ENCODE results near the gene FHAD1. TPM values are rescaled to one million over a fixed set of nuclear protein-coding genes. Genes with fewer than 3 reads are reported as not detected.

Gene FHAD1
- total RNA-seq, 2 experiments from 2014 or later: not detected

GRCh38 chr1:15393475-15394257 lies 146.6 kb downstream of the FHAD1 start:
- Mint-ChIP-seq H3K9me3 (peaks cover 2% of the 10 kb centered on the region), H3K27ac (no peak overlapping the region), H3K27me3 (peaks cover 8% of the 10 kb centered on the region), H3K36me3 (ENCODE audit: low read depth) (no peaks in the 10 kb centered on the region), H3K4me1 (no peaks in the 10 kb centered on the region), H3K4me3 (no peak overlapping the region)
- no peak for DNase-seq
- CTCF ChIA-PET: interaction anchor here (1.4 kb wide), 1 partner anchor 14 kb away, joined by 3 read pairs; no protein-coding TSS in a partner anchor
- POLR2A ChIA-PET: no interaction called here

DNA sequence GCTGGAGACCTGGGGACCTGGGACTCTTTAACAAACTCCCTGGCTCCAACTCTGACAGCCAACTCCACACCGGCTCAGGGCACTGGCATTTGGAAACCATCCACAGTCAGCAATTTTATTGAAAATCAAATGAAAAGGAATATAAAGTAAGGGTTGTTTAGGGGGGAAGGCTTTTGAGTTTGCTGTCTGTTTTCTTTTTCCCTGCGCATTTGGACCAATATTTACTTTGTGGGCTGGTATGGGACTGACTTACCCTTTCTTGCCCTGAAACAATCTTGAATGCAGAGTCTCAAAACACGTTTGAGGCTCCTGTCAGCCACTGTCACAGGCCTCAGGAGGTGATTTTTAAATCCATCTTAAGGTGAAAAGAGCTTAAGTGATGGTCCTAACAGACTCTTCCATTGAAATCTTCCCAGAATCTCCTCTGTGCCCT lies 147.3 kb downstream of the FHAD1 start:
- DNase-seq: no peak
- no peak overlapping the region for H3K4me3 Mint-ChIP-seq
- H3K4me1 Mint-ChIP-seq: no peaks in the 10 kb centered on the region
- H3K27me3 Mint-ChIP-seq: peaks cover 8% of the 10 kb centered on the region
- ChIA-PET POLR2A (no interaction called here), CTCF (interaction anchor here (0.9 to 1.4 kb wide), 2 partner anchors 11 to 14 kb away, joined by 3 read pairs; no protein-coding TSS in a partner anchor)
- H3K36me3 Mint-ChIP-seq (ENCODE audit: low read depth): no peaks in the 10 kb centered on the region
- H3K9me3 Mint-ChIP-seq: peaks cover 2% of the 10 kb centered on the region
- no peak overlapping the region for H3K27ac Mint-ChIP-seq

DNA sequence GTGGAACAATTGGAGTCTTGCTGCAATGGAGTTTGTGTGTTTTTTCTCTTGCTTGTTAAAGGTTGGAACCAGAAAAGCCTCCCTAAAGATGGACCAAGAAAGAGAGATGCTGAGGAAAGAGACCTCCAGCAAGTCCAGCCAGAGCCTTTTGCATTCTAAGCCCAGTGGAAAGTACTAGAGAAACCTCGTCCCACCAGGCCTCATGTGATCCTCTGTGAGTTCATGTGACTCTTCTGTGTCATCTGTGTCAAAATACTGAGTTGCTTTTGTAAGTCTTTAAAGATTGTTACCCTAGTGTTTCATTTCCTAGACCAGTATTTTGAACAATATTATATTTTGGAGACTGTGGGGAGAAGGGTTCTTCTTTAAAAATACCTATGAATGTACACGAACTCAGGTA lies 150.2 kb downstream of the FHAD1 start:
- DNase-seq: no peak
- no peaks in the 10 kb centered on the region for H3K36me3 Mint-ChIP-seq (ENCODE audit: low read depth)
- H3K27me3 Mint-ChIP-seq: no peaks in the 10 kb centered on the region
- CTCF ChIA-PET: interaction anchor here (1.0 kb wide), 1 partner anchor 13 kb away, joined by 3 read pairs; the partner anchor contains the start of gene EFHD2
- H3K4me3 Mint-ChIP-seq: no peak overlapping the region
- H3K4me1 Mint-ChIP-seq: no peaks in the 10 kb centered on the region
- no peak overlapping the region for H3K27ac Mint-ChIP-seq
- POLR2A ChIA-PET: no interaction called here
- H3K9me3 Mint-ChIP-seq: peaks cover 6% of the 10 kb centered on the region

- H3K27me3 Mint-ChIP-seq: no peaks in the 10 kb centered on the region
Observed at GRCh38 chr1:15399710-15400109, 152.7 kb downstream of the FHAD1 start.

GRCh38 chr1:15400627-15401026 lies 153.6 kb downstream of the FHAD1 start:
- peaks cover 6% of the 10 kb centered on the region for H3K9me3 Mint-ChIP-seq
- DNase-seq: no peak
- H3K4me3 Mint-ChIP-seq: no peak overlapping the region
- peaks cover 2% of the 10 kb centered on the region for H3K27me3 Mint-ChIP-seq
- no peaks in the 10 kb centered on the region for H3K4me1 Mint-ChIP-seq
- H3K27ac Mint-ChIP-seq: no peak overlapping the region
- POLR2A ChIA-PET: no interaction called here
- H3K36me3 Mint-ChIP-seq (ENCODE audit: low read depth): no peaks in the 10 kb centered on the region
- CTCF ChIA-PET: no interaction called here

More at GRCh38 chr1:15399710-15400109, 152.7 kb downstream of the FHAD1 start:
- no peak overlapping the region for H3K4me3 Mint-ChIP-seq
- H3K9me3 Mint-ChIP-seq: peaks cover 6% of the 10 kb centered on the region
- H3K4me1 Mint-ChIP-seq: no peaks in the 10 kb centered on the region
- CTCF ChIA-PET: interaction anchor here (0.8 to 1.2 kb wide), 3 partner anchors 19 to 49 kb away, joined by 3 to 4 read pairs (median 3); no protein-coding TSS in a partner anchor
- H3K27ac Mint-ChIP-seq: no peak overlapping the region
- DNase-seq: no peak
- H3K36me3 Mint-ChIP-seq (ENCODE audit: low read depth): no peaks in the 10 kb centered on the region
- POLR2A ChIA-PET: interaction anchor here (0.6 kb wide), 1 partner anchor 108 kb away, joined by 3 read pairs; no protein-coding TSS in a partner anchor

DNA sequence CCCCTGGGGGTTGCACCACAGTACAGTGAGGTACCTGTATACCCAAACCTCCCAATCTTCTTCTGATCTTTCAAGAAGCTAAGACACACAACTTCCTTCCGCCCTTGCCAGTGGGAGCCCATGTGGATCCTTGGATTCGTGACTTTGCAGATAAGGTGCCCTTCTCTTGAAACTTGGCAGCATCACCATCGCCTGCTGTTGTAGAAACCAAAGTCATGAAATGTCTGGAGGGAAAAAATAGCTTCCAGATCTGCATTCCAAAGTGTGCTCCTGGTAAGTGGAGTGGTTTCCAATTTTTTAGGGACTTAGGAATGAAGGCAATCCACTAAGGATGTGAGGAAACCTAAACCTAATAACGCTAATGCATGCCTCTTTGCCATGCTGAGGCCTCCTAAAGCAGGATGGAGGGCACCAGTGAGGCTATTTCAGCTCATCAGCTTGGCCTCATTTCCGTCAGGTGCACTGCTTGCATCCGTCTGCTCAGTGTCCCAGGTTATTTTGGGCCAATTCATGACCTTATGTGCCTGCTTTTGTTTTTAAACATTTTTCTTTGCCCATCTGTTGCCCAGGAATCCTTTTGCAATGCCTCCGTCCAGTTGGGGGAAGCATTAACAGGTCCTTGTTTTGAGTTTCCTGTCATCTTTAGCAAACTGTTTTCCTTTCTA lies 154.5 kb downstream of the FHAD1 start:
- H3K4me3 Mint-ChIP-seq: no peak overlapping the region
- peaks cover 6% of the 10 kb centered on the region for H3K9me3 Mint-ChIP-seq
- CTCF ChIA-PET: interaction anchor here (0.6 to 1.2 kb wide), 2 partner anchors 10 to 80 kb away, joined by 3 to 5 read pairs; no protein-coding TSS in a partner anchor
- H3K27ac Mint-ChIP-seq: no peak overlapping the region
- H3K27me3 Mint-ChIP-seq: peaks cover 7% of the 10 kb centered on the region
- no peaks in the 10 kb centered on the region for H3K4me1 Mint-ChIP-seq
- H3K36me3 Mint-ChIP-seq (ENCODE audit: low read depth): no peaks in the 10 kb centered on the region
- POLR2A ChIA-PET: no interaction called here
- no peak for DNase-seq

DNA sequence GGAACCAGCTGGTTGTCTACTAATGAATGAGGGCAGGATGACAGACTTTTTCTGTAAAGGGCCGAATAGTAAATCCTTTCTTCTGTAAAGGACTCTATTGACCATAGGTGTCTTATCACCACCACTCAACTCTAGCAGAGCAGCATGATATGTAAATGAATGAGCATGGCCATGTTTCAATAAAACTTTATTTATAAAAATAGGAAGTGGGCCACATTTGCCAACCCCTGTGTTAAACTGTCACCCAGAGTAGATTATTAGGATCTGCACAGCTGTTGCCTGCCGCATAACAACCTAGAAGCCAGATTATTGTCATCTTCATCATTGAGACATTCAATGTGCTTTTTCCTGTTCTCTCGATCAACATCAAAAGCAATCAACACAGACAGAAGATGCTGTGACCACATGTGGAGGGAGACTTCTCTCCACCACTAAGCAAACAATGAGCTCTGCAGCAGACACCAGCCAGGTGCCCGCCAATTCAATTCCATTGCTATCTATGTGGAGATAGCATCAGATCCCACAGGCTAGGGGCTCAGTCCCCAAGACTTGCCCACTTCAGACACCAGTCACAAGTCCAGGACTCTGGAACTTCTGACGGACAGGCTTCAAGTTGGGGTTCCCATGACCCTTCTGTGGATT lies 155.9 kb downstream of the FHAD1 start:
- Mint-ChIP-seq H3K4me1 (no peaks in the 10 kb centered on the region), H3K36me3 (ENCODE audit: low read depth) (no peaks in the 10 kb centered on the region), H3K27ac (no peak overlapping the region), H3K4me3 (no peak overlapping the region), H3K27me3 (peaks cover 21% of the 10 kb centered on the region), H3K9me3 (peaks cover 6% of the 10 kb centered on the region)
- CTCF ChIA-PET: no interaction called here
- no peak for DNase-seq
- POLR2A ChIA-PET: no interaction called here

GRCh38 chr1:15403962-15404580 lies 157.0 kb downstream of the FHAD1 start:
- CTCF ChIA-PET: no interaction called here
- DNase-seq: no peak
- Mint-ChIP-seq H3K36me3 (ENCODE audit: low read depth) (no peaks in the 10 kb centered on the region), H3K27ac (no peak overlapping the region), H3K27me3 (peaks cover 30% of the 10 kb centered on the region), H3K9me3 (peaks cover 4% of the 10 kb centered on the region), H3K4me3 (no peak overlapping the region), H3K4me1 (peaks cover 1% of the 10 kb centered on the region)
- POLR2A ChIA-PET: no interaction called here

- Mint-ChIP-seq H3K9me3 (no peaks in the 10 kb centered on the region), H3K4me1 (peaks cover 4% of the 10 kb centered on the region), H3K4me3 (no peak overlapping the region), H3K27me3 (peaks cover 32% of the 10 kb centered on the region), H3K36me3 (ENCODE audit: low read depth) (no peaks in the 10 kb centered on the region), H3K27ac (no peak overlapping the region)
- ChIA-PET CTCF (interaction anchor here (0.7 to 1.7 kb wide), 5 partner anchors 9 to 85 kb away, joined by 3 read pairs; no protein-coding TSS in a partner anchor), POLR2A (no interaction called here)
- DNase-seq: no peak
Observed at GRCh38 chr1:15405106-15405850, 158.3 kb downstream of the FHAD1 start.

DNA sequence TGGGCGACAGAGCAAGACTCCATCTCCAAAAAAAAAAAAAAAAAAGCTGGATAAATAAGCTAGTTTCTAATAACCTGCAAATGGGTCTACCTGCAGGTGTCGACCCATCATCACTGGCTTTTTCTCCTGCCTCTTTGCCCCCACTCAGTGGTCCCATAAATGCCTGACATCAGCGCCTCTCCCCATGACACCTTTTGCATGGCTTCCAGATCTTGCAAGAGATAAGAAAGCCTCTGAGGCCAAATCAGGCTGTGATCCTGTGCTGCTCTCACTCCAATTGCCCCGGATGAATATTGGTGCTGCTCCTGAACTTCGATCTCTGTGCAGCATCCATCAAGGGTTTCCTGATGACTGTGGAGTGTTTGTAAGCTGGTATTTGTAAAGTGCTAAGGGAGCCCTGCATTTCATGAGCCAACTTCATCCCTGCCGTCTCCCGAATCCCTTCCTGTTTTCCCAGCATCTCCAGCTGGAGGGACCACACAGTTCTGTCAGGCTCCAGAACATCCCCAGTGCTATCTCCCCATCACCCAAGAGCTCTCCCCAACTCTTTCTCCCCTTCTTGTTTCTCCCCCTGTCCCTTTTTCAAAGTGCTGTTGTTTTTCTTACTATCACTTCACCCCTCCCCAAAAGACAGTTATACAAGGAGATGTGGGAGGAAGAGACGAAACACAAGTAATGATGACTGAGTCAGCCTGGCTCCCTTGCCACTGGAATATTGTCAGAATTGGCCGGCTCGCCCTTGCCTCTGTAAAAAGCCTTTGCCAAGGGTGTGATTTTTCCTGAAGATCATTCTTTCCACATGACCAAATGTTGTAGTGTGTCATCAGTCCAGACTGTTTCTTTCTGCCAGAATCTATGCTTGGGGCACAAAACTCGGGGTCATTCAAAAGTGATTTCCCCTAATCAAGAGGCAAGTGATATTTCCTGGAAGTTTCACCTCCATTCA lies 159.9 kb downstream of the FHAD1 start:
- Mint-ChIP-seq H3K4me3 (no peak overlapping the region), H3K9me3 (no peaks in the 10 kb centered on the region), H3K27ac (no peak overlapping the region), H3K4me1 (peaks cover 18% of the 10 kb centered on the region), H3K27me3 (peaks cover 32% of the 10 kb centered on the region), H3K36me3 (ENCODE audit: low read depth) (peaks cover 7% of the 10 kb centered on the region)
- ChIA-PET CTCF (interaction anchor here (0.5 to 1.7 kb wide), 6 partner anchors 7 to 307 kb away, joined by 3 to 4 read pairs (median 3); no protein-coding TSS in a partner anchor), POLR2A (no interaction called here)
- DNase-seq: no peak

- POLR2A ChIA-PET: no interaction called here
- Mint-ChIP-seq H3K27me3 (peaks cover 32% of the 10 kb centered on the region), H3K27ac (no peak overlapping the region), H3K9me3 (no peaks in the 10 kb centered on the region), H3K4me3 (no peak overlapping the region), H3K36me3 (ENCODE audit: low read depth) (peaks cover 11% of the 10 kb centered on the region), H3K4me1 (peaks cover 25% of the 10 kb centered on the region)
- no peak for DNase-seq
- CTCF ChIA-PET: interaction anchor here (1.1 to 1.2 kb wide), 2 partner anchors 13 to 20 kb away, joined by 3 to 4 read pairs; no protein-coding TSS in a partner anchor
Observed at GRCh38 chr1:15407580-15407979, 160.6 kb downstream of the FHAD1 start.

All from activated CD4-positive, alpha-beta T cell treated with anti-CD3 and anti-CD28 coated beads, Interleukin-2, amount 10 ng/mL, durations not matched to agents 7 days and 5 days (primary cell).